ENCODE data around the gene P3H3. TPM values are rescaled to one million over a fixed set of nuclear protein-coding genes. Genes with fewer than 3 reads are reported as not detected.
"Not testable (repeated sequence)": the region's sequence is repeated elsewhere in the genome, so short reads cannot be mapped to it uniquely, and the experiment has no call there.

P3H3 gene
- total RNA-seq, 4 donors from 2014 or later: 2.6 to 6.6 (median 4.4) TPM

GRCh38 chr12:6869049-6870021 lies 41.1 kb downstream of the P3H3 start:
- H3K4me3 ChIP-seq: peak overlapping the region; percentile 90 to 100 (median 96)
- intact Hi-C loops (cut with DNase I): loop anchor here (10.0 kb wide), 1 partner anchor 55 kb away; the partner anchor contains the start of gene ATN1
- DNase-seq: no peak

GRCh38 chr12:6870304-6870703 lies 42.1 kb downstream of the P3H3 start:
- Histone ChIP-seq H3K27ac (peak overlapping the region in 2 of 4 donors; percentile 94), H3K36me3 (peaks cover 8 to 42% (median 11%) of the 10 kb centered on the region in 3 donors), H3K4me1 (peaks cover 41 to 76% (median 42%) of the 10 kb centered on the region in 3 donors)
- H3K27me3 ChIP-seq, H3K4me3 ChIP-seq, H3K9me3 ChIP-seq, DNase-seq: not testable (repeated sequence)
- intact Hi-C loops (cut with DNase I): loop anchor here (10.0 kb wide), 1 partner anchor 54 kb away; the partner anchor contains the start of gene ATN1
- WGBS, 2 donors: 51 to 67% methylated on average over 2 to 4 of the region's 4 CpGs

More at GRCh38 chr12:6869049-6870021, 41.1 kb downstream of the P3H3 start:
- no peaks in the 10 kb centered on the region for H3K9me3 ChIP-seq
- 17 to 21% methylated on average over 9 to 12 of the region's 12 CpGs for WGBS, 2 donors
- no peaks in the 10 kb centered on the region for H3K27me3 ChIP-seq
- peak overlapping the region; percentile 94 to 100 (median 98) for H3K27ac ChIP-seq
- TF ChIP-seq, protein P1, sequence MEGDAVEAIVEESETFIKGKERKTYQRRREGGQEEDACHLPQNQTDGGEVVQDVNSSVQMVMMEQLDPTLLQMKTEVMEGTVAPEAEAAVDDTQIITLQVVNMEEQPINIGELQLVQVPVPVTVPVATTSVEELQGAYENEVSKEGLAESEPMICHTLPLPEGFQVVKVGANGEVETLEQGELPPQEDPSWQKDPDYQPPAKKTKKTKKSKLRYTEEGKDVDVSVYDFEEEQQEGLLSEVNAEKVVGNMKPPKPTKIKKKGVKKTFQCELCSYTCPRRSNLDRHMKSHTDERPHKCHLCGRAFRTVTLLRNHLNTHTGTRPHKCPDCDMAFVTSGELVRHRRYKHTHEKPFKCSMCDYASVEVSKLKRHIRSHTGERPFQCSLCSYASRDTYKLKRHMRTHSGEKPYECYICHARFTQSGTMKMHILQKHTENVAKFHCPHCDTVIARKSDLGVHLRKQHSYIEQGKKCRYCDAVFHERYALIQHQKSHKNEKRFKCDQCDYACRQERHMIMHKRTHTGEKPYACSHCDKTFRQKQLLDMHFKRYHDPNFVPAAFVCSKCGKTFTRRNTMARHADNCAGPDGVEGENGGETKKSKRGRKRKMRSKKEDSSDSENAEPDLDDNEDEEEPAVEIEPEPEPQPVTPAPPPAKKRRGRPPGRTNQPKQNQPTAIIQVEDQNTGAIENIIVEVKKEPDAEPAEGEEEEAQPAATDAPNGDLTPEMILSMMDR (IDR thresholded peaks at IDR 0.05): peak; percentile 84 to 93 (median 92)
- no peak for TF ChIP-seq POLR2A (IDR thresholded peaks at IDR 0.05)
- peaks cover 41 to 72% (median 42%) of the 10 kb centered on the region in 3 donors for H3K4me1 ChIP-seq
- peaks cover 12 to 51% (median 19%) of the 10 kb centered on the region in 3 donors for H3K36me3 ChIP-seq

DNA sequence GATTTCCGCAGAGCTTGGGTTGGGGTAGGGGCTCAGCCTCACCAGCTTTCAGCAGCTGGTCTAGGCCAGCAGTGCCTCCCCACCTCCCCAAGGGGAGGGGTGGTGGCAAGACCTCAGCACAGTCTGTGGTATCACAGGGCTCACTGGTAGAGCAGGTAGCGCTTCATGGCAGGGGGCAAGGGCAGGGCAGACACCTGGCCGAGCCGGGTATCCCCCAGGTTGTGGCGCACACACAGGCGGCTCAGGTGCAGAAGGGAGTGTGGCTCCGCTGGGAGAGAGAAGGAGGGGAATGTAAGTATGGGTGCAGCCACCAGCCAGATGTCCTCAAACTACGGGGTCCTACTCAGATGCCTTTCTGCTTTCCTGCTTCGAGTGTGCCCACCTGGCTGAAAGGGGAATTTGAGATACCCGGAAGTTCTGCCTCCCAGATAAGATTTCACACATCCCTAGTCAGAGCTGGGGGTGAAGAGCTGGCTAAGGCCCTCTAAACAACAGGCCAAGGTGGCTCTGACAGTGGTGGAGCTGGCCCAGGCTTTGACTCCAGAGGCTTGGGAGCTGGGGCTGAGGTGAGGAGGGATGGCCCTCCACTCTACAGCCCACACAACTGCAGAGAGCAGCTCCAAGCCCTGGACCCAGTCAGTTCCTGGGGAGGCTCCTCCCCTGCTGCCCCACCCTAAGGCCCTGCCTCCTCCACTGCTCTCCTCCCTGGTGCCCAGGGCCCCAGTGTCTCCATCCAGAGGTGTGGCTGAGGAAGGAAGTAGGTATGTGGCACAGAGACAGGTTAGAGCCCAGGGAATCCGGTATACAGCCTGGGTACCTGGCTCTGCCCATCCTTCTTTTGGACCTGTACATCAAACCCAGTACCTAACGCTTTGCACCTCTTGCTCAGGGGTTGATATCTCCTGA lies 43.1 kb downstream of the P3H3 start:
- TF ChIP-seq POLR2A (IDR thresholded peaks at IDR 0.05): no peak
- TF ChIP-seq, protein P1 (IDR thresholded peaks at IDR 0.05): no peak
- 41 to 52% methylated on average over 7 to 11 of the region's 12 CpGs for WGBS, 2 donors
- Histone ChIP-seq H3K4me3 (peak overlapping the region in 3 of 4 donors; percentile 73 to 89 (median 85)), H3K9me3 (no peaks in the 10 kb centered on the region), H3K27ac (peak overlapping the region; percentile 78 to 94 (median 92)), H3K4me1 (peaks cover 41 to 75% (median 42%) of the 10 kb centered on the region in 3 donors), H3K36me3 (peaks cover 5 to 37% (median 8%) of the 10 kb centered on the region in 3 donors), H3K27me3 (no peaks in the 10 kb centered on the region)
- DNase-seq: no peak
- intact Hi-C loops (cut with DNase I): loop anchor here (10.0 kb wide), 1 partner anchor 53 kb away; the partner anchor contains the start of gene ATN1

DNA sequence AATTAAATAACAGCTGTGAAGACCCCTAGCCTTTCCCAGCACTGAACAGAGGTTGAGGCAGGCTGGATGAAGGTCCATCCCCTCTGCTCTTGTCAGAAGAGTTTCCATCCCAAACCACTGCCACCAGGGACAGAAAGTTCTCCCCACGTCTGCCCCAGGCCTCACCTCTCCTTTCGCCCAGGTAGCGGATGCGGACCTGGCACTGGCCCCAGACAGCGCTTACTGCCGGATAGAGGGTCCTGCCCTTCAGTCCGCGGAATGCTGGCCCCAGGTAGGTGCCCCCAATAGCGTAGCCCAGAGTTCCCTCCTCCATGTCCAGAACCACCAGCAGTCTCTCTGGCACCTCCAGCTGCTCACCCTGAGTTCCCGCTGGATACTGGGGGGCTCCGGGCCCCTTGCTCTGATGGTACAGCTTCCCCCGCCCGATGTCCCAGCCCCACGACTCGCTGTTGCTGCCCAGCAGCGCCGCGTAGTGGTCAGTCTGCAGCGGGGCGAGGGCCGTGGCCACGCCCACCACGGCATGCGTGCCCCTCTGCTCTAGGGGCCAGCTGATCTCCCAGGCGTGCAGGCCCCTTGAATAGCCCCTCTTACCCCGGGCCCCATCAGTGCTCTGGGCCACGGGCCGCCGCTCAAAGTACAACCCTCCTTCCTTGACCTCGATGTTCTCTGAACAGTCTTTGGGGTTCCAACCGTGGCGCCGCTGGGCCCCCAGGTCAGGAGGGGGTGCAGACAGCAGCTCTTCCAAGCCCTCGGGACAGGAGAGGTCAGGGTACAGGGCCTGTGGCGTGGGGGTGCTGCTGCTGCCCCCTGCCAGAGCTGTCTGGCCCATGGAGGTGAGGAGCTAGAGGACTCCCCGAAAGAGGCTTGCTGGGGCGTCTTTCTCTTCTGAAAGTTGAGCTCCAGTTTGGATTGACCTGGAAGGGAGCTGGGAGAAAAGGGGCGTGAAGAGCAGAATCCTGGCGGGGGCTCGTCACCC lies 44.2 kb downstream of the P3H3 start:
- Histone ChIP-seq H3K4me1 (peaks cover 34 to 66% (median 36%) of the 10 kb centered on the region in 3 donors), H3K27ac (peak overlapping the region; percentile 78 to 94 (median 92)), H3K36me3 (peaks cover 5 to 37% (median 8%) of the 10 kb centered on the region in 3 donors), H3K9me3 (no peaks in the 10 kb centered on the region), H3K27me3 (no peaks in the 10 kb centered on the region), H3K4me3 (peak overlapping the region; percentile 53 to 89 (median 79))
- WGBS, 2 donors: 3% methylated on average over 24 of the region's 40 CpGs; no CpG with 5 or more reads in 1 of the 2 donors
- TF ChIP-seq, protein P1 (IDR thresholded peaks at IDR 0.05): peak; percentile 82 to 96 (median 94)
- no peak for TF ChIP-seq POLR2A (IDR thresholded peaks at IDR 0.05)
- DNase-seq: no peak
- intact Hi-C loops (cut with DNase I): loop anchor here (10.0 kb wide), 1 partner anchor 52 kb away; the partner anchor contains the start of gene ATN1

Data from esophagus squamous epithelium (tissue), 5 donors.